Spleen (tissue), 11 donors: Measurements from ENCODE around the gene ST7. TPM values are rescaled to one million over a fixed set of nuclear protein-coding genes. Genes with fewer than 3 reads are reported as not detected.
"Not testable (repeated sequence)": the region's sequence is repeated elsewhere in the genome, so short reads cannot be mapped to it uniquely, and the experiment has no call there.

Experiments
- DNase-seq: peaks from one replicate; pipeline ENCODE4 v3.0.0-alpha.2; 2020
- H3K27ac ChIP-seq, 8 donors: fragments of 200-600 bp; sonication (generic) in 7 of 8; 1 replicate in 4 of 8; 2 replicates in 4 of 8; pipeline versions ENCODE4 v1.5.0 to v1.8.0; 2016 to 2021; ENCODE audit warnings: inconsistent platforms in 4 of 8, mild to moderate bottlenecking in 4 of 8, moderate library complexity in 1 of 8
- H3K27me3 ChIP-seq, 7 donors: fragments of 200-600 bp; sonication (generic) in 6 of 7; replicated peaks in 1 of 7; 1 replicate in 4 of 7; 2 replicates in 3 of 7; pipeline versions ENCODE4 v1.5.0 to v1.8.0; 2016 to 2021; ENCODE audit warnings: inconsistent platforms in 3 of 7, mild to moderate bottlenecking in 1 of 7
- H3K36me3 ChIP-seq, 6 donors: fragments of 200-600 bp; sonication (generic) in 5 of 6; 1 replicate in 4 of 6; 2 replicates in 2 of 6; pipeline versions ENCODE4 v1.5.0 to v1.8.0; 2016 to 2021; ENCODE audit warnings: inconsistent platforms in 2 of 6
- H3K4me1 ChIP-seq, 6 donors: fragments of 200-600 bp; sonication (generic) in 5 of 6; 1 replicate in 3 of 6; 2 replicates in 3 of 6; pipeline versions ENCODE4 v1.5.0 to v1.8.0; 2016 to 2021; ENCODE audit warnings: inconsistent platforms in 3 of 6
- H3K4me3 ChIP-seq, 8 donors: fragments of 200-600 bp; sonication (generic) in 7 of 8; 1 replicate in 4 of 8; 2 replicates in 4 of 8; pipeline versions ENCODE4 v1.5.0 to v1.8.0; 2016 to 2021; ENCODE audit warnings: inconsistent platforms in 4 of 8, mild to moderate bottlenecking in 4 of 8, moderate library complexity in 2 of 8
- H3K9me3 ChIP-seq, 8 donors: fragments of 200-600 bp; sonication (generic) in 7 of 8; 1 replicate in 4 of 8; 2 replicates in 4 of 8; pipeline versions ENCODE4 v1.5.0 to v1.8.0; 2016 to 2021; ENCODE audit warnings: inconsistent platforms in 4 of 8
- POLR2A ChIP-seq, 3 donors: fragments of 450-650 bp; IDR thresholded peaks; one replicate each; pipeline ENCODE4 v1.5.1; 2017; ENCODE audit warnings: antibody characterized with exemption in 3 of 3, mild to moderate bottlenecking in 1 of 3
- POLR2AphosphoS5 ChIP-seq, 3 donors: sonication (generic); formaldehyde crosslinking; IDR thresholded peaks; one replicate each; pipeline ENCODE4 v1.5.1; 2017; ENCODE audit warnings: antibody characterized with exemption in 3 of 3
- WGBS, 5 donors: extraction: QIAGEN DNeasy Blood & Tissue Kit in 3 of 5; methylation state at CpG; one replicate each; pipeline versions ENCODE4 v1.1.5 to v1.1.7; 2013 to 2018; 5-methylcytosine and 5-hydroxymethylcytosine counted together
- intact Hi-C: fragments of 100-400 bp; cut with DNase I; formaldehyde crosslinking; loops from one replicate; pipeline ENCODE4 v1.15.0; 2023; ENCODE audit warnings: low total_unique reads
- polyA plus RNA-seq, 3 donors: library from polyadenylated mRNA; stranded (reverse); fragments of 200-250 nt; gene quantifications; one replicate each; pipeline ENCODE4 v1.2.1, GENCODE V29; 2013
- total RNA-seq, 7 donors: library from RNA; depleted of rRNA in 3 of 7; stranded (reverse); fragments of >200 nt in 3 of 7; fragmentation: NEBNext Ultra II Directional in 4 of 7; extraction: Animal tissue kit (Norgen Biotek cat#: 25700) in 4 of 7; gene quantifications; one replicate each; pipeline versions ENCODE4 v1.1.0 to v1.2.1, GENCODE V29; 2016 to 2021
- TF ChIP-seq, protein P1 (sequence below), 11 experiments: fragments of 200-600 bp in 7 of 11; fragments of 450-650 bp in 4 of 11; sonication (generic) in 4 of 11; IDR thresholded peaks in 8 of 11; conservative IDR thresholded peaks in 3 of 11; 1 replicate in 7 of 11; 2 replicates in 4 of 11; pipeline versions ENCODE4 v1.4.0 to v1.8.0; 2016 to 2021; ENCODE audit warnings: antibody characterized with exemption in 11 of 11, inconsistent platforms in 4 of 11, mild to moderate bottlenecking in 1 of 11
- donor health status: healthy with polysubstance abuse.
- donor health status: DM: no; HTN: no; CAD: no; lungs with moderate emphysema.
- donor health status: DM: no; HTN: no; CAD: no.
- donor health status: Bipolar disorder and iron deficiency.
- donor health status: healthy.
- donor health status: DM: no; HTN: no; CAD: no.
- donor health status: DM: yes; HTN: yes; CAD: no.

ST7 gene
- total and polyA plus RNA-seq, 10 donors = 4.7 to 36.4 (median 15.8) TPM

- TF ChIP-seq, protein P1, sequence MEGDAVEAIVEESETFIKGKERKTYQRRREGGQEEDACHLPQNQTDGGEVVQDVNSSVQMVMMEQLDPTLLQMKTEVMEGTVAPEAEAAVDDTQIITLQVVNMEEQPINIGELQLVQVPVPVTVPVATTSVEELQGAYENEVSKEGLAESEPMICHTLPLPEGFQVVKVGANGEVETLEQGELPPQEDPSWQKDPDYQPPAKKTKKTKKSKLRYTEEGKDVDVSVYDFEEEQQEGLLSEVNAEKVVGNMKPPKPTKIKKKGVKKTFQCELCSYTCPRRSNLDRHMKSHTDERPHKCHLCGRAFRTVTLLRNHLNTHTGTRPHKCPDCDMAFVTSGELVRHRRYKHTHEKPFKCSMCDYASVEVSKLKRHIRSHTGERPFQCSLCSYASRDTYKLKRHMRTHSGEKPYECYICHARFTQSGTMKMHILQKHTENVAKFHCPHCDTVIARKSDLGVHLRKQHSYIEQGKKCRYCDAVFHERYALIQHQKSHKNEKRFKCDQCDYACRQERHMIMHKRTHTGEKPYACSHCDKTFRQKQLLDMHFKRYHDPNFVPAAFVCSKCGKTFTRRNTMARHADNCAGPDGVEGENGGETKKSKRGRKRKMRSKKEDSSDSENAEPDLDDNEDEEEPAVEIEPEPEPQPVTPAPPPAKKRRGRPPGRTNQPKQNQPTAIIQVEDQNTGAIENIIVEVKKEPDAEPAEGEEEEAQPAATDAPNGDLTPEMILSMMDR (IDR thresholded peaks at IDR 0.05 in 8 of 11, conservative IDR thresholded peaks at IDR 0.05 in 3 of 11) = no peak
- TF ChIP-seq POLR2AphosphoS5 (IDR thresholded peaks at IDR 0.05) = no peak
- TF ChIP-seq POLR2A (IDR thresholded peaks at IDR 0.05) = no peak
- no peaks in the 10 kb centered on the region for H3K36me3 ChIP-seq
- H3K27me3 ChIP-seq = no peaks in the 10 kb centered on the region
- 95 to 100% (median 98%) methylated on average over 2 of the region's 2 CpGs for WGBS, 5 donors
- no peak for DNase-seq
- no peak overlapping the region for H3K27ac ChIP-seq
- H3K4me3 ChIP-seq = no peak overlapping the region
- peaks cover 0 to 11% (median 4%) of the 10 kb centered on the region in 6 donors for H3K4me1 ChIP-seq
- intact Hi-C loops = loop anchor here (5.0 kb wide), 1 partner anchor 130 kb away; no protein-coding TSS in a partner anchor
- no peaks in the 10 kb centered on the region for H3K9me3 ChIP-seq
Measured at GRCh38 chr7:117117172-117117571, 163.9 kb downstream of the ST7 start.

DNA sequence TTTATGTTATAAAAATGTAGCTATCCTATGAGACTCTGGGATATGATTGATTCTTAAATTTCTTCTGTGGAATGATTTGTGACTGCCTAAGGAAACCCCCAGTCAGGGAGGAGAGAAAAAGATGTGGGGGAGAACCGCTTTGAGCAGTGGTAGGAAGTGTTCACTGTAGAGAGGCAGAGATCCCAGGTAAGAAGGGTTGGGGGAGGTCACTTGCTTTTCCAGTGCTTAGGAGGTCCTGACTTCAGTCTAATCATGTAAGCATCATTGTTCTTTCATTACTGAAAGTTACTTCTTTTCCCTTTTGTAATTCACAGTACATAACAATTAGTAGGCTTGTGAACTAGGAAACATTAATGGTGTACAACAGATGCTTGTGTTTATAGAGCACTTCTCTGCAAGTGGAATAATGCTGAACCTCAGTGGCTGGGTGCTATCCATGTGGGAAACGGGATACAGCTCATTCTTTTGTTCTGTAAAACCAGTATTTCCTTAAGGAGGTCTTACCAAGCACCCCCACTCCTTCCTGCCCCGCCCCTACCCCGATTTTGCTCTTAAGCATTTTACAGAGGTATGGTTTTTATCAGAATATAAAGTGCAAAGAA, 165.4 kb downstream of the ST7 start:
- Histone ChIP-seq H3K9me3 (no peaks in the 10 kb centered on the region), H3K36me3 (no peaks in the 10 kb centered on the region), H3K27me3 (no peaks in the 10 kb centered on the region), H3K27ac (no peak overlapping the region), H3K4me3 (no peak overlapping the region), H3K4me1 (peaks cover 0 to 11% (median 4%) of the 10 kb centered on the region in 6 donors)
- intact Hi-C loops = loop anchor here (5.0 kb wide), 1 partner anchor 131 kb away; no protein-coding TSS in a partner anchor
- no peak for DNase-seq
- TF ChIP-seq POLR2A (IDR thresholded peaks at IDR 0.05) = no peak
- TF ChIP-seq, protein P1 (IDR thresholded peaks at IDR 0.05 in 8 of 11, conservative IDR thresholded peaks at IDR 0.05 in 3 of 11) = no peak
- no peak for TF ChIP-seq POLR2AphosphoS5 (IDR thresholded peaks at IDR 0.05)
- 60 to 75% (median 62%) methylated on average over 4 of the region's 4 CpGs for WGBS, 5 donors

DNA sequence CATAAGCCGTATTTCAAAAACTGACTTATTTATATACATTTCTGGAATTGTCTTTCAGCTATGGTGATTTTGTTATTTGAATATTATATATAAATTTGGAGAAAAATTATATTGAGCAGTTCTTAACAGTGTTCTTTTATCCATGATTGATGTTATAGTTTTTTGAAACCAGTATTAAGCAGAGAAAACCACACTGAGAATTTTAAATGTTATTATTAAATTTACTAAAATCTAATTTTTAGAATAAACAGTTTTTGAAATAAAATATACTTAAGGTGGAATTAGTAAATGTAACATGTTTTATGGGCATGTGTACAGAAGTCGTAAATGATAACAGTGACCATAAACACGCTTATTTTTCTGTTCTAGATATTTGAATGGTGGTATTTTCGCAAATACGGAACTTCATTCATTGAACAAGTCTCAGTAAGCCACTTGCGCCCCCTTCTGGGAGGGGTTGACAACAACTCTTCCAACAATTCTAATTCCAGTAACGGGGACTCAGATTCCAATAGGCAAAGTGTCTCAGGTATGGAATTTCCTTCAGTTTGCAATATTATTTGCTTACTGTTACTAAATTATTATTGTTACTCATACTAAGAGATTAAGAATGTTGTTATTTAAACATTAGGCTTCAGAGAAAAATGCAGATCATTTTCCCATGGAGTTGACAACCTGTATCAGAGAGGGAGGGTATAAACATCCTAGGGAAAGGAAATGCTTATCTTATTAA, 166.1 kb downstream of the ST7 start:
- DNase-seq = peak; percentile 82
- WGBS, 5 donors = 15 to 18% (median 16%) methylated on average over 7 of the region's 7 CpGs

DNA sequence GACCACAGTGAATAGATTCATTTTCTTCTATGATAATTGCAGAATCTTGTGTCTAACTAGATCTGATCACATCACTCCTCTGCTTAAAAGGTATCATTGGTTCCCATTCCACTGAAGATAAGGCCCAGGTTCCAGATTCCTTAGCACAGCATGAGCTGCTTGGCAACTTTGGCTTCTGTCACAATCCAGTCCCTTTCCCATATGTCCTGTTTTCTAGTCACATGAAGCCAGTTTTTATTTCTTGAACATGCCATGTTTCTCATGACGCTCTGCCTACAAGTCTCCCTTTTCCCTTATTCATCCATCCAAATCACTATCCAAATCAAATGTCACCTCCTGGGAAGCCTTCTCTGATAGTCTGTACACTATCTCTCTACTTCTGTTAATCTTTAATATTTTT, 167.0 kb downstream of the ST7 start:
- 94 to 98% (median 96%) methylated on average over 1 of the region's 1 CpG for WGBS, 5 donors
- H3K9me3 ChIP-seq, H3K27ac ChIP-seq, H3K4me3 ChIP-seq, H3K27me3 ChIP-seq, H3K36me3 ChIP-seq, DNase-seq: not testable (repeated sequence)
- intact Hi-C loops = loop anchor here (5.0 kb wide), 1 partner anchor 188 kb away; no protein-coding TSS in a partner anchor
- peaks cover 0 to 23% (median 16%) of the 10 kb centered on the region in 6 donors for H3K4me1 ChIP-seq

More for the DNA sequence above, 166.1 kb downstream of the ST7 start:
- H3K4me3 ChIP-seq = no peak overlapping the region
- no peak for TF ChIP-seq POLR2A (IDR thresholded peaks at IDR 0.05)
- TF ChIP-seq, protein P1 (IDR thresholded peaks at IDR 0.05 in 8 of 11, conservative IDR thresholded peaks at IDR 0.05 in 3 of 11) = peak; percentile 25 to 84 (median 71)
- H3K27me3 ChIP-seq = no peaks in the 10 kb centered on the region
- no peaks in the 10 kb centered on the region for H3K36me3 ChIP-seq
- H3K27ac ChIP-seq = no peak overlapping the region
- H3K9me3 ChIP-seq = no peaks in the 10 kb centered on the region
- intact Hi-C loops = loop anchor here (5.0 kb wide), 1 partner anchor 132 kb away; no protein-coding TSS in a partner anchor
- peaks cover 0 to 16% (median 9%) of the 10 kb centered on the region in 6 donors for H3K4me1 ChIP-seq

GRCh38 chr7:117122036-117122435, 168.7 kb downstream of the ST7 start:
- not testable (repeated sequence) for DNase-seq, H3K27me3 ChIP-seq, H3K27ac ChIP-seq, H3K9me3 ChIP-seq, H3K4me3 ChIP-seq, H3K36me3 ChIP-seq
- intact Hi-C loops = loop anchor here (5.0 kb wide), 1 partner anchor 190 kb away; no protein-coding TSS in a partner anchor
- WGBS, 5 donors = 90 to 100% (median 97%) methylated on average over 1 of the region's 1 CpG
- H3K4me1 ChIP-seq = peaks cover 0 to 23% (median 16%) of the 10 kb centered on the region in 6 donors
